Fibroblast of mammary gland (primary cell): Measurements from ENCODE around the gene IL4I1.

Experiments
- DNase-seq: peaks from one replicate; pipeline ENCODE4 v3.0.0-alpha.2; 2010; ENCODE audit warnings: low read depth
- H3K4me3 ChIP-seq: 2 replicates; pipeline ENCODE4 v1.5.1; 2011; ENCODE audit warnings: low read depth, mild to moderate bottlenecking, low read length, moderate library complexity; ENCODE audit not compliant: control insufficient read depth
- TF ChIP-seq, protein P1 (sequence below): conservative IDR thresholded peaks from 2 replicates; pipeline ENCODE4 v1.5.1; 2011; ENCODE audit warnings: low read depth, low read length, inconsistent platforms; ENCODE audit not compliant: control insufficient read depth, insufficient read depth

The IL4I1 gene

GRCh38 chr19:49907745-49908446 lies 11.2 kb upstream of the IL4I1 start:
- no peak for DNase-seq
- H3K4me3 ChIP-seq: no peak overlapping the region
- TF ChIP-seq, protein P1, sequence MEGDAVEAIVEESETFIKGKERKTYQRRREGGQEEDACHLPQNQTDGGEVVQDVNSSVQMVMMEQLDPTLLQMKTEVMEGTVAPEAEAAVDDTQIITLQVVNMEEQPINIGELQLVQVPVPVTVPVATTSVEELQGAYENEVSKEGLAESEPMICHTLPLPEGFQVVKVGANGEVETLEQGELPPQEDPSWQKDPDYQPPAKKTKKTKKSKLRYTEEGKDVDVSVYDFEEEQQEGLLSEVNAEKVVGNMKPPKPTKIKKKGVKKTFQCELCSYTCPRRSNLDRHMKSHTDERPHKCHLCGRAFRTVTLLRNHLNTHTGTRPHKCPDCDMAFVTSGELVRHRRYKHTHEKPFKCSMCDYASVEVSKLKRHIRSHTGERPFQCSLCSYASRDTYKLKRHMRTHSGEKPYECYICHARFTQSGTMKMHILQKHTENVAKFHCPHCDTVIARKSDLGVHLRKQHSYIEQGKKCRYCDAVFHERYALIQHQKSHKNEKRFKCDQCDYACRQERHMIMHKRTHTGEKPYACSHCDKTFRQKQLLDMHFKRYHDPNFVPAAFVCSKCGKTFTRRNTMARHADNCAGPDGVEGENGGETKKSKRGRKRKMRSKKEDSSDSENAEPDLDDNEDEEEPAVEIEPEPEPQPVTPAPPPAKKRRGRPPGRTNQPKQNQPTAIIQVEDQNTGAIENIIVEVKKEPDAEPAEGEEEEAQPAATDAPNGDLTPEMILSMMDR: no peak

DNA sequence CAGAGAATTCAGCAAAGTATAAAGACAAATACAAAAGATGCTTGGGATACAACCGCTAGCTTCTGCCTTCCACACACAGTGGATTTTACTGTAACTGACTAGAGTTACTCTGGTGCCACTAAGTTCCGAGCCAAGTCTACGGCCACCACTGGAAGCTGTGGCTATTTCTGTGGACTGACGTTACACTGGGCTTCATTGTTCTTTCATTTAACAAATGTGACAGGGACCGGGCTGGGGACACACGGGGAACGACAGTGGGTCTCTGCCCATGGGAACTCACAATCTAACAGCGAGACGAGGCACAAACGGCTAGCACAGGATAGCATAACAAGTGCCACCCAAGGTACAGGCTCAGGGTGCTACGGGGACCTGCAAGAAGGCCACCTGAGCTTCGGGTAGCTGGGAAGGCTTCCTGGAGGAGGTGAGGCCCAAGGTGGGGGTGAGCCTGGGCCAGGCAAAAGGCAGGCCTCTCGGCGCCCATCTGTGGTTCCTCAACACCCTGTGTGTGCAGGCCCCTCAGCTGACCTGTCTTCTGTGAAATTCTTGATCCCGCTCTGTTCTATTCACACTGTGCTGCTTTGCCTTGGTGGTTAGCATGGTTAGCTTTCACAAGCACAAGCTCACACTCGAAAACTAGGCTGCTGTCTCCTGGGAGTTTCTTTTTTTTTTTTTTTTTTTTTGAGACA lies 10.3 kb upstream of the IL4I1 start:
- no peak for DNase-seq
- H3K4me3 ChIP-seq: no peak overlapping the region
- TF ChIP-seq, protein P1: no peak

- TF ChIP-seq, protein P1: no peak
- H3K4me3 ChIP-seq: no peak overlapping the region
- DNase-seq: no peak
Observed at GRCh38 chr19:49904136-49904535, 7.4 kb upstream of the IL4I1 start.

- H3K4me3 ChIP-seq: no peak overlapping the region
- TF ChIP-seq, protein P1: no peak
- DNase-seq: no peak
Observed at GRCh38 chr19:49895566-49896297, 955 bp downstream of the IL4I1 start.

DNA sequence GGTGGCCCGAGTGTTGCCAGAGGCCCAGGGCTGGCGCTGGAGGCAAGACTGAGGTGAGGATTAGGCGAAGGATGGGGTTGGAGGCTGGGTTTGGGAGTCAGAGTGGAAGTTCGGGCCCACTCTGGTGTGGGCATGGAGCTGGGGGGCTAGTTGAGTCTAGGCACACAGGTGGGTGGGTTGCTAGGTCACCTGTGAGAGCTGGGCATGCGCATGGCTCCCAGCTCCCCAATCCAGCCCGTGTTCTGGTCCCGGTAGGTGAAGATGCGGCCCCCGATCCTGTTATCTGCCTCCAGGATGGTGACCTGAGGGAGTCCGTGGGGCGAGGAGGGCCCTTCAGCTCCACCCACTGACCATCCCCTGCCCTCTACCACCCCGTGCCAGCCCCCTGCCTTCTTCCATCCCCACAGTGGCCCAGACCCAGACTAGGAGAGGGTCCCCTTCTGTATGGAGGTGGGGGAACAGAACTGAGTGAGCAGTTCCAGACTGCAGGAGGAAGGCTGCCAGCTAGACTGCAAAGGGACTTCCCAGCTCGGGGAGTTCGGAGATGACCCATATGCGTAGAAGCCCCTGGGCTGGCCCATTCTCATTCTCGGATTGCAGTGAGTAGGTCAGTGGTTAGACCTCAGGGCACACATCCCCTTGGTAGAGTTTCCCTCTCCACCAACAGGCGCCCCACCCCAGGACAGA lies 1.7 kb downstream of the IL4I1 start:
- TF ChIP-seq, protein P1: no peak
- DNase-seq: no peak
- H3K4me3 ChIP-seq: no peak overlapping the region

GRCh38 chr19:49894011-49894664 lies 2.5 kb downstream of the IL4I1 start:
- DNase-seq: no peak
- H3K4me3 ChIP-seq: no peak overlapping the region
- TF ChIP-seq, protein P1: no peak
